ENCODE measurements around the gene RHEB. TPM values are rescaled to one million over a fixed set of nuclear protein-coding genes. Genes with fewer than 3 reads are reported as not detected.

The RHEB gene
- total and polyA plus RNA-seq, 2 of the 13 experiments (the other 11 are each of a cell fraction or from before 2014, with no cell fraction given) = 55.0 to 77.6 TPM

- H3K27me3 ChIP-seq (ENCODE audit: control insufficient read depth in 1 of 2, insufficient read depth in 2 of 2, low read length in 2 of 2) = peaks cover 9 to 58% of the 10 kb centered on the region in 2 experiments; a peak in 4 of 5 replicates
- H4K20me1 ChIP-seq (ENCODE audit: insufficient read depth, low read length) = no peaks in the 10 kb centered on the region
- in situ Hi-C loops (cut with HindIII; ENCODE audit: extremely low pct_ligation_motif_present, low pct_unique_long_range_greater_than_20kb) (no loop called here), intact Hi-C loops (cut with micrococcal nuclease; ENCODE audit: unreplicated experiment) (no loop called here)
- FAIRE-seq (no peak), ATAC-seq (no peak), DNase-seq (ENCODE audit: low spot score) (no peak)
- no peaks in the 10 kb centered on the region for H3K79me2 ChIP-seq (ENCODE audit: insufficient read depth, low read length)
- H3K4me2 ChIP-seq (ENCODE audit: low read depth, low read length) = no peak overlapping the region
- H3K4me1 ChIP-seq (ENCODE audit: insufficient read depth, low read length) = peaks cover 19% of the 10 kb centered on the region
- no peak for TF ChIP-seq ZNF749 (CRISPR knock-in tag; IDR thresholded peaks at IDR 0.05; ENCODE audit: borderline replicate concordance)
- TF ChIP-seq ZNF431 (CRISPR knock-in tag; IDR thresholded peaks at IDR 0.05; ENCODE audit: borderline replicate concordance, low read depth) = no peak
- TF ChIP-seq BRF2 (CRISPR knock-in tag; IDR thresholded peaks at IDR 0.05) = no peak
- TF ChIP-seq DR1 (CRISPR knock-in tag; IDR thresholded peaks at IDR 0.05) = no peak
- no peak for TF ChIP-seq ISX (CRISPR knock-in tag; conservative IDR thresholded peaks at IDR 0.05)
- TF ChIP-seq ZNF724P (CRISPR knock-in tag; IDR thresholded peaks at IDR 0.05; ENCODE audit: borderline replicate concordance) = no peak
- no peak for TF ChIP-seq ZFY (CRISPR knock-in tag; IDR thresholded peaks at IDR 0.05)
- no peak for TF ChIP-seq TBX3 (IDR thresholded peaks at IDR 0.05; ENCODE audit: borderline replicate concordance)
- no peak for TF ChIP-seq SOX6 (IDR thresholded peaks at IDR 0.05)
- TF ChIP-seq SOX6 (CRISPR knock-in tag; IDR thresholded peaks at IDR 0.05) = no peak
- TF ChIP-seq BRCA1 (CRISPR knock-in tag; IDR thresholded peaks at IDR 0.05) = no peak
- no peak for TF ChIP-seq ZNF878 (CRISPR knock-in tag; IDR thresholded peaks at IDR 0.05)
- TF ChIP-seq KLF16 (CRISPR knock-in tag; IDR thresholded peaks at IDR 0.05) = no peak
- 84% methylated on average over 3 of the region's 5 CpGs for WGBS (ENCODE audit: low lambda C conversion rate)
- no peaks in the 10 kb centered on the region for H3K9me3 ChIP-seq (ENCODE audit: low read length)
- ChIA-PET CTCF (ENCODE audit: low intra/inter-chr PET ratio, low total read pairs) (no interaction called here), POLR2A (no interaction called here)
- no peaks in the 10 kb centered on the region for H3K36me3 ChIP-seq (replicated peaks in 1 of 2; ENCODE audit: control insufficient read depth in 1 of 2, insufficient read depth in 2 of 2, low read length in 2 of 2)
- no peak overlapping the region for H3K4me3 ChIP-seq (replicated peaks in 1 of 3; ENCODE audit: insufficient read depth in 1 of 3, low read depth in 2 of 3, low read length in 3 of 3)
- no peak overlapping the region for H3K9ac ChIP-seq (ENCODE audit: insufficient read depth, low read depth, low read length)
- no peak overlapping the region for H2AFZ ChIP-seq (ENCODE audit: low read length)
- BruUV-seq (replicated peaks) = no TSS peak
- H3K27ac ChIP-seq (ENCODE audit: extremely low read length, insufficient read depth, low read length) = no peak overlapping the region
Observed at GRCh38 chr7:151456276-151456675, 63.4 kb downstream of the RHEB start.

Measured in HepG2 (cell line).